ENCODE measurements around the gene ZNF467.

ZNF467 gene

GRCh38 chr7:149729983-149730801 lies 43.2 kb downstream of the ZNF467 start:
- POLR2A ChIA-PET = no interaction called here
- DNase-seq (ENCODE audit: low read depth, low spot score) = no peak
- TF ChIP-seq CTCF (IDR thresholded peaks at IDR 0.05; ENCODE audit: insufficient read depth, low read length, missing control alignments) = no peak
- H3K4me3 ChIP-seq (ENCODE audit: low read depth, low read length) = no peak overlapping the region
- CTCF ChIA-PET = interaction anchor here (6.4 kb wide), 1 partner anchor 10 kb away, joined by 46 read pairs; no protein-coding TSS in a partner anchor

- no peak for TF ChIP-seq CTCF (IDR thresholded peaks at IDR 0.05; ENCODE audit: insufficient read depth, low read length, missing control alignments)
- no peak for DNase-seq (ENCODE audit: low read depth, low spot score)
- POLR2A ChIA-PET = no interaction called here
- CTCF ChIA-PET = interaction anchor here (0.5 to 6.4 kb wide), 2 partner anchors 11 to 106 kb away, joined by 3 to 46 read pairs; no protein-coding TSS in a partner anchor
- H3K4me3 ChIP-seq (ENCODE audit: low read depth, low read length) = no peak overlapping the region
Observed at GRCh38 chr7:149729586-149729982, 43.8 kb downstream of the ZNF467 start.

GRCh38 chr7:149728491-149729375 lies 44.7 kb downstream of the ZNF467 start:
- DNase-seq (ENCODE audit: low read depth, low spot score) = no peak
- ChIA-PET POLR2A (interaction anchor here (1.0 kb wide), 1 partner anchor 13 kb away, joined by 4 read pairs; no protein-coding TSS in a partner anchor), CTCF (interaction anchor here (0.5 to 6.4 kb wide), 4 partner anchors 12 to 105 kb away, joined by 3 to 46 read pairs (median 3); no protein-coding TSS in a partner anchor)
- TF ChIP-seq CTCF (IDR thresholded peaks at IDR 0.05; ENCODE audit: insufficient read depth, low read length, missing control alignments) = no peak
- H3K4me3 ChIP-seq (ENCODE audit: low read depth, low read length) = no peak overlapping the region

GRCh38 chr7:149727899-149728476 lies 45.4 kb downstream of the ZNF467 start:
- ChIA-PET CTCF (interaction anchor here (0.9 to 6.4 kb wide), 3 partner anchors 11 to 16 kb away, joined by 3 to 46 read pairs (median 3); no protein-coding TSS in a partner anchor), POLR2A (interaction anchor here (1.0 kb wide), 1 partner anchor 13 kb away, joined by 4 read pairs; no protein-coding TSS in a partner anchor)
- no peak overlapping the region for H3K4me3 ChIP-seq (ENCODE audit: low read depth, low read length)
- TF ChIP-seq CTCF (IDR thresholded peaks at IDR 0.05; ENCODE audit: insufficient read depth, low read length, missing control alignments) = no peak
- no peak for DNase-seq (ENCODE audit: low read depth, low spot score)

- CTCF ChIA-PET = interaction anchor here (0.9 to 6.4 kb wide), 2 partner anchors 13 to 17 kb away, joined by 3 to 46 read pairs; no protein-coding TSS in a partner anchor
- DNase-seq (ENCODE audit: low read depth, low spot score) = no peak
- H3K4me3 ChIP-seq (ENCODE audit: low read depth, low read length) = no peak overlapping the region
- POLR2A ChIA-PET = no interaction called here
- TF ChIP-seq CTCF (IDR thresholded peaks at IDR 0.05; ENCODE audit: insufficient read depth, low read length, missing control alignments) = no peak
Observed at GRCh38 chr7:149727053-149727898, 46.1 kb downstream of the ZNF467 start.
